Adrenal gland (tissue), 12 donors: ENCODE results near the gene ASCC1. TPM values are rescaled to one million over a fixed set of nuclear protein-coding genes. Genes with fewer than 3 reads are reported as not detected.

Experiments
- DNase-seq, 7 donors: peaks; one replicate each; pipeline ENCODE4 v3.0.0-alpha.2; 2019 to 2020
- H3K27ac ChIP-seq, 5 donors: fragments of 200-600 bp; sonication (generic) in 4 of 5; 1 replicate in 3 of 5; 2 replicates in 2 of 5; pipeline versions ENCODE4 v1.5.1 to v1.8.0; 2016 to 2020; ENCODE audit warnings: mild to moderate bottlenecking in 1 of 5
- H3K27me3 ChIP-seq: fragments of 200-600 bp; 2 replicates; pipeline ENCODE4 v1.8.0; 2021
- H3K36me3 ChIP-seq, 2 donors: fragments of 200-600 bp; replicated peaks in 1 of 2; 1 replicate in 1 of 2; 2 replicates in 1 of 2; pipeline versions ENCODE4 v1.5.1 to v1.8.0; 2018 to 2022
- H3K4me1 ChIP-seq, 2 donors: fragments of 200-600 bp; replicated peaks in 1 of 2; 1 replicate in 1 of 2; 2 replicates in 1 of 2; pipeline versions ENCODE4 v1.5.1 to v1.8.0; 2018 to 2021
- H3K4me3 ChIP-seq, 4 donors: fragments of 200-600 bp; sonication (generic) in 3 of 4; one replicate each; pipeline ENCODE4 v1.5.1; 2016 to 2018
- H3K9me3 ChIP-seq, 3 donors: fragments of 200-600 bp; sonication (generic) in 1 of 3; replicated peaks in 1 of 3; 1 replicate in 2 of 3; 2 replicates in 1 of 3; pipeline versions ENCODE4 v1.5.1 to v1.8.0; 2016 to 2021
- CTCF ChIP-seq, 6 experiments: fragments of 450-650 bp in 4 of 6; fragments of 200-600 bp in 2 of 6; sonication (generic) in 1 of 6; IDR thresholded peaks; 1 replicate in 5 of 6; 2 replicates in 1 of 6; pipeline versions ENCODE4 v1.5.1 to v1.8.0; 2016 to 2021; ENCODE audit warnings: antibody characterized with exemption in 6 of 6, mild to moderate bottlenecking in 2 of 6, moderate library complexity in 1 of 6
- POLR2A ChIP-seq, 2 donors: fragments of 450-650 bp; IDR thresholded peaks; one replicate each; pipeline ENCODE4 v1.6.1; 2017; ENCODE audit warnings: antibody characterized with exemption in 2 of 2, mild to moderate bottlenecking in 2 of 2, moderate library complexity in 1 of 2
- WGBS, 4 donors: extraction: QIAGEN DNeasy Blood & Tissue Kit in 2 of 4; methylation state at CpG; one replicate each; pipeline versions ENCODE4 v1.1.5 to v1.1.7; 2013 to 2017; 5-methylcytosine and 5-hydroxymethylcytosine counted together
- intact Hi-C, 2 donors: fragments of 100-400 bp; cut with DNase I; formaldehyde crosslinking; loops; one replicate each; pipeline versions ENCODE4 v1.14.1 to v1.15.0; 2022 to 2023
- polyA plus RNA-seq, 3 donors: library from polyadenylated mRNA; stranded (reverse); fragments of 200-250 nt in 2 of 3; fragments of 350-450 nt in 1 of 3; fragmentation: Illumina TruSeq in 1 of 3; extraction: RNeasy Lipid Tissue Mini Kit (QIAGEN cat#74804) in 1 of 3; gene quantifications; one replicate each; pipeline ENCODE4 v1.2.3, GENCODE V29; 2013 to 2014
- total RNA-seq, 9 donors: library from RNA; depleted of rRNA in 4 of 9; stranded (reverse); fragments of >200 nt in 4 of 9; fragments of 120-200 nt in 1 of 9; fragmentation: NEBNext Ultra II Directional in 1 of 9; extraction: Animal tissue kit (Norgen Biotek cat#: 25700) in 1 of 9; gene quantifications; one replicate each; pipeline versions ENCODE4 v1.1.0 to v1.2.4, GENCODE V29; 2013 to 2023
- donor health status: healthy with polysubstance abuse.
- donor health status: Bipolar disorder and iron deficiency.
- donor health status: DM: yes; HTN: yes; CAD: no.
- donor health status: DM: no; HTN: no; CAD: no.
- donor health status: DM: no; HTN: no; CAD: no.
- donor health status: DM: yes; HTN: yes; CAD: no.

ASCC1 gene
- total and polyA plus RNA-seq, 12 donors, result 9.7 to 101 (median 36.7) TPM

GRCh38 chr10:72146559-72147323 lies 69.3 kb downstream of the ASCC1 start:
- no peak overlapping the region for H3K27ac ChIP-seq
- no peak overlapping the region for H3K4me3 ChIP-seq
- H3K4me1 ChIP-seq, result no peaks in the 10 kb centered on the region
- intact Hi-C loops, result no loop called here
- H3K9me3 ChIP-seq, result no peaks in the 10 kb centered on the region
- TF ChIP-seq POLR2A (IDR thresholded peaks at IDR 0.05) (no peak), CTCF (IDR thresholded peaks at IDR 0.05) (no peak)
- no peaks in the 10 kb centered on the region for H3K36me3 ChIP-seq
- no peaks in the 10 kb centered on the region for H3K27me3 ChIP-seq
- 67 to 84% (median 78%) methylated on average over 4 of the region's 4 CpGs for WGBS, 4 donors
- no peak for DNase-seq

GRCh38 chr10:72146071-72146470 lies 70.0 kb downstream of the ASCC1 start:
- Histone ChIP-seq H3K27ac (no peak overlapping the region), H3K36me3 (no peaks in the 10 kb centered on the region), H3K27me3 (no peaks in the 10 kb centered on the region), H3K4me3 (no peak overlapping the region), H3K4me1 (no peaks in the 10 kb centered on the region), H3K9me3 (no peaks in the 10 kb centered on the region)
- intact Hi-C loops, result no loop called here
- no peak for DNase-seq
- 77 to 81% (median 80%) methylated on average over 6 of the region's 6 CpGs for WGBS, 4 donors
- no peak for TF ChIP-seq CTCF (IDR thresholded peaks at IDR 0.05)
- no peak for TF ChIP-seq POLR2A (IDR thresholded peaks at IDR 0.05)

- Histone ChIP-seq H3K4me1 (no peaks in the 10 kb centered on the region), H3K9me3 (no peaks in the 10 kb centered on the region), H3K4me3 (no peak overlapping the region), H3K36me3 (no peaks in the 10 kb centered on the region), H3K27ac (no peak overlapping the region), H3K27me3 (no peaks in the 10 kb centered on the region)
- DNase-seq, result no peak
- 88 to 92% (median 89%) methylated on average over 2 of the region's 2 CpGs for WGBS, 4 donors
- TF ChIP-seq CTCF (IDR thresholded peaks at IDR 0.05) (no peak), POLR2A (IDR thresholded peaks at IDR 0.05) (no peak)
- intact Hi-C loops, result no loop called here
Measured at GRCh38 chr10:72145657-72146056, 70.4 kb downstream of the ASCC1 start.

- WGBS, 4 donors, result 86 to 95% (median 89%) methylated on average over 2 of the region's 2 CpGs
- TF ChIP-seq CTCF (IDR thresholded peaks at IDR 0.05) (no peak), POLR2A (IDR thresholded peaks at IDR 0.05) (no peak)
- intact Hi-C loops, result no loop called here
- H3K4me3 ChIP-seq, result no peak overlapping the region
- no peaks in the 10 kb centered on the region for H3K27me3 ChIP-seq
- DNase-seq, result no peak
- H3K4me1 ChIP-seq, result no peaks in the 10 kb centered on the region
- H3K9me3 ChIP-seq, result no peaks in the 10 kb centered on the region
- H3K36me3 ChIP-seq, result peaks cover 0 to 8% of the 10 kb centered on the region in 2 donors
- no peak overlapping the region for H3K27ac ChIP-seq
Measured at GRCh38 chr10:72140850-72141249, 75.2 kb downstream of the ASCC1 start.
